GM21529 (cell line): ENCODE results near the gene HOXB5.

ENCODE experiments used
- ATAC-seq: cut with Tn5 transposase; IDR thresholded peaks from one replicate; pipeline ENCODE4 v1.9.1; 2021; ENCODE audit not compliant: unreplicated experiment

Gene HOXB5

GRCh38 chr17:48593126-48593829, at the start of gene HOXB5:
HOXB5 (minus strand) TSS chr17:48593779; CDS start chr17:48593682, 97 bp downstream.
- ATAC-seq, result no peak

- no peak for ATAC-seq
Observed at GRCh38 chr17:48642843-48643696, 49.5 kb upstream of the HOXB5 start.

GRCh38 chr17:48642059-48642842, 48.7 kb upstream of the HOXB5 start:
- ATAC-seq, result no peak

GRCh38 chr17:48641541-48642058, 48.0 kb upstream of the HOXB5 start:
- no peak for ATAC-seq

- ATAC-seq, result no peak
Observed at GRCh38 chr17:48640858-48641180, 47.2 kb upstream of the HOXB5 start.

GRCh38 chr17:48639982-48640857, 46.6 kb upstream of the HOXB5 start:
- ATAC-seq, result no peak

GRCh38 chr17:48639136-48639535, 45.6 kb upstream of the HOXB5 start:
- ATAC-seq, result no peak

- ATAC-seq, result no peak
Observed at GRCh38 chr17:48637323-48638260, 44.0 kb upstream of the HOXB5 start.

- ATAC-seq, result no peak
Observed at GRCh38 chr17:48636177-48637018, 42.8 kb upstream of the HOXB5 start.

GRCh38 chr17:48634493-48635208, 41.1 kb upstream of the HOXB5 start:
- ATAC-seq, result no peak

- ATAC-seq, result no peak
Observed at GRCh38 chr17:48633266-48633677, 39.7 kb upstream of the HOXB5 start.

GRCh38 chr17:48632579-48633265, 39.1 kb upstream of the HOXB5 start:
- ATAC-seq, result no peak

GRCh38 chr17:48631693-48632578, 38.4 kb upstream of the HOXB5 start:
- ATAC-seq, result no peak

GRCh38 chr17:48630925-48631692, 37.5 kb upstream of the HOXB5 start:
- ATAC-seq, result no peak
